PC-3 (cell line): ENCODE results near the gene PRDM1. TPM values are rescaled to one million over a fixed set of nuclear protein-coding genes. Genes with fewer than 3 reads are reported as not detected.

ENCODE experiments used
- ATAC-seq: fragments of 200-7000 bp; cut with Tn5 transposase; 2 replicates; pipeline ENCODE4 v1.9.1; 2020; ENCODE audit warnings: mild to moderate bottlenecking, moderate library complexity
- BruUV-seq: library from RNA; stranded (reverse); fragments of 400-500 nt; replicated peaks from 2 replicates; lab custom pipeline; 2021; lab: Mats Ljungman, UMichigan
- CTCF ChIA-PET: fragments of 300-600 bp; sonication (Branson Sonifier 250); formaldehyde crosslinking; loops from one replicate; lab custom pipeline; 2022; ENCODE audit warnings: antibody characterized with exemption; lab: Charles Lee
- POLR2A ChIA-PET: fragments of 300-600 bp; sonication (Branson Sonifier 250); formaldehyde crosslinking; loops from one replicate; lab custom pipeline; 2022; ENCODE audit warnings: antibody characterized with exemption; ENCODE audit not compliant: unreplicated experiment; lab: Charles Lee
- DNase-seq: peaks from one replicate; pipeline ENCODE4 v3.0.0-alpha.2; 2015
- H2AFZ ChIP-seq: fragments of 300-600 bp; sonication (generic); 2 replicates; pipeline ENCODE4 v1.6.0; 2016; ENCODE audit warnings: antibody characterized with exemption, low read length
- H3F3A ChIP-seq: fragments of 300-600 bp; sonication (generic); one replicate; pipeline ENCODE4 v1.6.0; 2017; ENCODE audit warnings: antibody characterized with exemption, low read length, control low read depth, mild to moderate bottlenecking; ENCODE audit not compliant: unreplicated experiment
- H3K27ac ChIP-seq: fragments of 300-600 bp; sonication (generic); 2 replicates; pipeline ENCODE4 v1.5.1; 2016; ENCODE audit warnings: mild to moderate bottlenecking, low read length
- H3K27me3 ChIP-seq: fragments of 300-600 bp; sonication (generic); 2 replicates; pipeline ENCODE4 v1.6.1; 2016; ENCODE audit warnings: low read length, mixed read lengths
- H3K36me3 ChIP-seq: fragments of 300-600 bp; sonication (generic); 2 replicates; pipeline ENCODE4 v1.6.1; 2016; ENCODE audit warnings: low read depth, mixed run types, low read length, mixed read lengths
- H3K4me1 ChIP-seq: fragments of 300-600 bp; sonication (generic); 2 replicates; pipeline ENCODE4 v1.5.1; 2016; ENCODE audit warnings: low read length; ENCODE audit not compliant: insufficient read depth
- H3K4me2 ChIP-seq: fragments of 300-600 bp; sonication (generic); 2 replicates; pipeline ENCODE4 v1.6.0; 2016; ENCODE audit warnings: low read length
- H3K4me3 ChIP-seq: fragments of 300-600 bp; sonication (generic); 2 replicates; pipeline ENCODE4 v1.5.1; 2016; ENCODE audit warnings: mild to moderate bottlenecking, low read length, mixed read lengths
- H3K79me2 ChIP-seq: fragments of 300-600 bp; sonication (generic); 2 replicates; pipeline ENCODE4 v1.6.1; 2017; ENCODE audit warnings: low read length, mixed read lengths
- H3K9ac ChIP-seq: fragments of 300-600 bp; sonication (generic); 2 replicates; pipeline ENCODE4 v1.6.0; 2016; ENCODE audit warnings: mild to moderate bottlenecking, low read length
- H3K9me2 ChIP-seq: fragments of 300-600 bp; sonication (generic); replicated peaks from 2 replicates; pipeline ENCODE4 v1.6.1; 2016; ENCODE audit warnings: mixed run types, low read length, mixed read lengths
- H3K9me3 ChIP-seq: fragments of 300-600 bp; sonication (generic); 2 replicates; pipeline ENCODE4 v1.6.1; 2016; ENCODE audit warnings: low read length, mixed read lengths
- H4K20me1 ChIP-seq: fragments of 300-600 bp; sonication (generic); 2 replicates; pipeline ENCODE4 v1.6.1; 2016; ENCODE audit warnings: low read length, mixed read lengths
- CTCF ChIP-seq: fragments of 300-600 bp; sonication (generic); conservative IDR thresholded peaks from 2 replicates; pipeline ENCODE4 v1.5.1; 2017; ENCODE audit warnings: antibody characterized with exemption, low read depth, mild to moderate bottlenecking, low read length
- EZH2 ChIP-seq: fragments of 300-600 bp; sonication (generic); IDR thresholded peaks from one replicate; pipeline ENCODE4 v1.6.1; 2017; ENCODE audit warnings: antibody characterized with exemption, mild to moderate bottlenecking, low read length; ENCODE audit not compliant: unreplicated experiment
- EZH2phosphoT487 ChIP-seq: fragments of 300-600 bp; sonication (generic); IDR thresholded peaks from 2 replicates; pipeline ENCODE4 v1.6.1; 2018; ENCODE audit warnings: mild to moderate bottlenecking, antibody characterized with exemption, low read length, borderline replicate concordance
- intact Hi-C: fragments of 100-400 bp; cut with micrococcal nuclease; formaldehyde crosslinking; loops from 2 replicates; pipeline ENCODE4 v1.9.0; 2023
- total RNA-seq: library from RNA; depleted of rRNA; stranded (reverse); fragments of >200 nt; gene quantifications from 2 replicates; pipeline ENCODE4 v1.2.3, GENCODE V29; 2014

The PRDM1 gene
- total RNA-seq, 1 experiment from 2014 or later: 2.0 TPM

GRCh38 chr6:106083618-106084017, 2.5 kb upstream of the PRDM1 start:
- DNase-seq (no peak), ATAC-seq (no peak)
- H3K9ac ChIP-seq: no peak overlapping the region
- CTCF ChIA-PET: interaction anchor here (0.6 kb wide), 1 partner anchor 133 kb away, joined by 6 read pairs; no protein-coding TSS in a partner anchor
- H3K27me3 ChIP-seq: no peaks in the 10 kb centered on the region
- H3K79me2 ChIP-seq: peaks cover 11% of the 10 kb centered on the region; the same call in 1 of the 2 replicates
- H4K20me1 ChIP-seq: no peaks in the 10 kb centered on the region
- intact Hi-C loops: loop anchor here (1.0 to 10.0 kb wide), 2 partner anchors 559 to 652 kb away; no protein-coding TSS in a partner anchor
- no TSS peak for BruUV-seq
- no peaks in the 10 kb centered on the region for H3K36me3 ChIP-seq
- H3K4me2 ChIP-seq: no peak overlapping the region
- H3K9me2 ChIP-seq: no peaks in the 10 kb centered on the region
- H3K27ac ChIP-seq: no peak overlapping the region
- peaks cover 44% of the 10 kb centered on the region for H3K4me1 ChIP-seq
- no peak overlapping the region for H2AFZ ChIP-seq
- no peaks in the 10 kb centered on the region for H3F3A ChIP-seq
- POLR2A ChIA-PET: no interaction called here
- no peak for TF ChIP-seq CTCF
- no peak for TF ChIP-seq EZH2phosphoT487
- no peak for TF ChIP-seq EZH2
- no peaks in the 10 kb centered on the region for H3K9me3 ChIP-seq
- H3K4me3 ChIP-seq: no peak overlapping the region

- TF ChIP-seq CTCF (peak; percentile 60), EZH2 (no peak)
- Histone ChIP-seq H3K36me3 (no peaks in the 10 kb centered on the region), H3K27me3 (no peaks in the 10 kb centered on the region), H3K4me1 (peaks cover 48% of the 10 kb centered on the region), H3K9me3 (no peaks in the 10 kb centered on the region), H3K9me2 (no peaks in the 10 kb centered on the region), H2AFZ (peak overlapping the region; percentile 100; the same call in 1 of the 2 replicates), H3K27ac (peak overlapping the region; percentile 68), H3F3A (no peaks in the 10 kb centered on the region), H3K9ac (no peak overlapping the region), H3K79me2 (peaks cover 11% of the 10 kb centered on the region; the same call in 1 of the 2 replicates), H3K4me3 (peak overlapping the region; percentile 86; the same call in 1 of the 2 replicates), H3K4me2 (peak overlapping the region; percentile 97), H4K20me1 (no peaks in the 10 kb centered on the region)
- POLR2A ChIA-PET: interaction anchor here (0.6 kb wide), 1 partner anchor 653 kb away, joined by 4 read pairs; no protein-coding TSS in a partner anchor
- ATAC-seq: 0 out of 2 replicates have a peak, but pooled peaks have one; percentile 8
- DNase-seq: peak; percentile 54
- intact Hi-C loops: loop anchor here (1.0 to 10.0 kb wide), 2 partner anchors 560 to 653 kb away; no protein-coding TSS in a partner anchor
- CTCF ChIA-PET: interaction anchor here (0.6 kb wide), 1 partner anchor 134 kb away, joined by 6 read pairs; no protein-coding TSS in a partner anchor
- no TSS peak for BruUV-seq
These were observed 1.8 kb upstream of the PRDM1 start for GRCh38 chr6:106084106-106084988.
